Skeletal muscle cell (primary cell): ENCODE measurements around the gene RASGRF2.
A peak's percentile ranks its signal among the peaks of the same experiment; 100 is the strongest.

Source experiments
- DNase-seq: peaks from one replicate; pipeline ENCODE4 v3.0.0-alpha.2; 2010; ENCODE audit warnings: low read depth
- H3K4me3 ChIP-seq: 2 replicates; pipeline ENCODE4 v1.5.1; 2011; ENCODE audit warnings: low read depth, mild to moderate bottlenecking, control low read depth, low read length, moderate library complexity

RASGRF2 gene

DNA sequence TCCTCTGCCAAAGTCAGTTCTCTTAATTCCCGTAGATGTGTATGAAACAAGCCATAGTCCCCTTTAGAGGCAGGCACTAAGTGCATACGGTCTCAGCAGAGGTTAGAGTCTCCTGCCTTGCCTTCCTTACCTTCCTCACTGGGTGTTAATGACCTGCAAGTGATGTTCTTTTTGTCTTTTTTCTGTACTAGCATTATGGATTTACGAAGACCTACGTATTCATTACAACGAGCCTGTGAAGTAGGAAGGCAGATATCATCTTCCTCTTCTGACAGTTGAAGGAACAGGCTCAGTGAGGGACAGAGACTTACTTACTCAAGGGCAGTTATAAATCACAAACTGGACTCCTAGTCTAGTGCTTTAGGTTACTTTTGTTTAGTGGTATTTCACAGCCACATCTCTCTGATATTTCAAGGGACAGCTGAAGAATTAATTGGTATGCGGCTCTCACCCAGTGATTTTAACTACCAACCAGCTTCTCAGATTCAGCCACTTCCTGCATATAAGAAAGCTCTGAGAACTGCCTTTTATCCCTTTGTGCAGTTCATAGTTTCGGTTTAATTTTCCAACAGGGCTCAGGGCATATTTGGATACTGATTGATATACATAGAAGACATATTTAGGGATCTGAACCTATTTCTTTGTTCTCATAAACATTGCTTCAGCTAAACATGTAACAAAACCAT, 187.9 kb downstream of the RASGRF2 start:
- no peak for DNase-seq
- no peak overlapping the region for H3K4me3 ChIP-seq

DNA sequence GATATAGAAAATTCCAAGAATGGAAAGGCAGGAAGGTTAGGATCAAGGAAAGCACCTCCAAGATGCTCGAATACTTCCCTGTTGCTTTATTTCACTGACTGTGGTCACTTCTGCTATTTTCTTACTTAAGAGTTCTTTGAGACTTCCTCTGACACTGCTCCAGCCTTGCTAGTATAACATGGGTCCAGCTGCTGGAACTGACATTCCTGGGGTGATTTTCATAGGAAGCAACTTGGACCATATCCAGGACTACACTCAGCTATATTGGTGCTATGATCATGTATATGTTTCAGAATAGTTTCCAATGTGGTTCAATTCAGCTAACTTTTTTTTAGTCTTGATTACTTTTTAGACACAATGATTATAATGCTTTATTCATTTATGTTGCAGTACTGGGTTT, 191.4 kb downstream of the RASGRF2 start:
- H3K4me3 ChIP-seq = no peak overlapping the region
- DNase-seq = peak; percentile 28

- no peak overlapping the region for H3K4me3 ChIP-seq
- DNase-seq = no peak
These were observed 194.6 kb downstream of the RASGRF2 start for GRCh38 chr5:81154725-81155124.

DNA sequence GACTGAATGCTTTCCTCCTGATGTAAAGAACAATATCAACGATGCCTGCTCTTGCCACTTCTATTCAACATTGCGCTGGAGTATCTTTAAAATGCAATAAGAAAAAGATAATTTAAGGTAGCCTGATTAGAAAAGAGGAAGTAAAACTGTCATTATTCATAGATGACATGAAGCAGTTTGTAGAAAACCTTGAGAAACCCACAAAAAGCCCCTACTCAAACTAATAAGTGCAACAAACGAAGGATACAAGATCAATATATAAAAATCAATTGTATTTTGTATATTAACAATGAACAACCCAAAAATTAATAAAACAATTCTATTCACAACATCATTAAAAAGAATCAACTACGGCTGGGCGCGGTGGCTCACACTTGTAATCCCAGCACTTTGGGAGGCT, 196.6 kb downstream of the RASGRF2 start:
- no peak for DNase-seq
- H3K4me3 ChIP-seq = no peak overlapping the region

- DNase-seq = no peak
- H3K4me3 ChIP-seq = no peak overlapping the region
These were observed 200.9 kb downstream of the RASGRF2 start for GRCh38 chr5:81161012-81161601.

GRCh38 chr5:81162501-81162900, 202.3 kb downstream of the RASGRF2 start:
- no peak overlapping the region for H3K4me3 ChIP-seq
- no peak for DNase-seq

- no peak for DNase-seq
- no peak overlapping the region for H3K4me3 ChIP-seq
These were observed 203.5 kb downstream of the RASGRF2 start for GRCh38 chr5:81163651-81164050.

GRCh38 chr5:81164476-81164875, 204.3 kb downstream of the RASGRF2 start:
- no peak overlapping the region for H3K4me3 ChIP-seq
- DNase-seq = no peak

DNA sequence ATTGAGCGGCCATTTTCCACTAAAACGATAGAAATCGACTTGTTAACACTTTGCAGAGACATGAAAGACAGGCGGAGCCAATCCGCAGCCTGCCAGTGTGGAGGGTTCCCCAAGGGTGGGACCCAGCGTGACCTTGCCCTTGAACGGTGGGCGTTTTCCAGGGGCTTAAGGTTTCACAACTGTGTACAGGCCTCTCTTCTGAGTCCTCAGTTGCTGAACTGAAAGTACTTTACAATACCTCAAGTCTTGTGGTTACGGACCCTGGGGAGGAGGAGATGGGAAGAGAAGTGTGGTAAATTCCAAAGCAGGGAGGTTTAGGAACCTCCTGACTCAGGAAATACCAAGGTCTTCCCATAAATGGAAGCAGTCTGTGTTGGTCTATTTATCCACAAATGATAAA, 204.8 kb downstream of the RASGRF2 start:
- peak; percentile 17 for DNase-seq
- no peak overlapping the region for H3K4me3 ChIP-seq

- no peak overlapping the region for H3K4me3 ChIP-seq
- no peak for DNase-seq
These were observed 205.4 kb downstream of the RASGRF2 start for GRCh38 chr5:81165493-81166119.

- no peak overlapping the region for H3K4me3 ChIP-seq
- DNase-seq = no peak
These were observed 206.3 kb downstream of the RASGRF2 start for GRCh38 chr5:81166430-81166829.

- DNase-seq = no peak
These were observed 206.9 kb downstream of the RASGRF2 start for GRCh38 chr5:81167078-81167477.

GRCh38 chr5:81167544-81167943, 207.4 kb downstream of the RASGRF2 start:
- no peak for DNase-seq
- H3K4me3 ChIP-seq = no peak overlapping the region

More at GRCh38 chr5:81167078-81167477, 206.9 kb downstream of the RASGRF2 start:
- H3K4me3 ChIP-seq = no peak overlapping the region

GRCh38 chr5:81169924-81170323, 209.8 kb downstream of the RASGRF2 start:
- DNase-seq = no peak
- no peak overlapping the region for H3K4me3 ChIP-seq

- H3K4me3 ChIP-seq = no peak overlapping the region
- DNase-seq = no peak
These were observed 211.6 kb downstream of the RASGRF2 start for GRCh38 chr5:81171769-81172168.

GRCh38 chr5:81172710-81173109, 212.5 kb downstream of the RASGRF2 start:
- DNase-seq = no peak
- H3K4me3 ChIP-seq = no peak overlapping the region

GRCh38 chr5:81177061-81177460, 216.9 kb downstream of the RASGRF2 start:
- no peak overlapping the region for H3K4me3 ChIP-seq
- DNase-seq = no peak

GRCh38 chr5:81179959-81180358, 219.8 kb downstream of the RASGRF2 start:
- no peak overlapping the region for H3K4me3 ChIP-seq
- no peak for DNase-seq

GRCh38 chr5:81180780-81181460, 220.8 kb downstream of the RASGRF2 start:
- DNase-seq = no peak
- no peak overlapping the region for H3K4me3 ChIP-seq

GRCh38 chr5:81181576-81182316, 221.6 kb downstream of the RASGRF2 start:
- no peak overlapping the region for H3K4me3 ChIP-seq
- DNase-seq = no peak
